DOHH2 (cell line): Measurements from ENCODE around the gene UBAC2.

Source experiments
- H3F3A ChIP-seq: fragments of 200-600 bp; sonication (generic), shearing (Covaris generic); 2 replicates; pipeline ENCODE4 v1.6.0; 2016; ENCODE audit warnings: antibody characterized with exemption, mild to moderate bottlenecking; ENCODE audit not compliant: control insufficient read depth, insufficient read depth
- H3K27ac ChIP-seq: fragments of 200-600 bp; sonication (generic); 2 replicates; pipeline ENCODE4 v1.5.1; 2014; ENCODE audit warnings: low read depth, mild to moderate bottlenecking, low read length, moderate library complexity
- H3K27me3 ChIP-seq: fragments of 200-600 bp; sonication (generic); 2 replicates; pipeline ENCODE4 v1.6.1; 2014; ENCODE audit warnings: mild to moderate bottlenecking, low read length, mixed read lengths; ENCODE audit not compliant: control insufficient read depth
- H3K36me3 ChIP-seq: fragments of 200-600 bp; sonication (generic); 2 replicates; pipeline ENCODE4 v1.6.1; 2014; ENCODE audit warnings: mild to moderate bottlenecking, low read length, moderate library complexity, mixed read lengths; ENCODE audit not compliant: control insufficient read depth
- H3K4me1 ChIP-seq: fragments of 200-600 bp; sonication (generic); 2 replicates; pipeline ENCODE4 v1.6.1; 2014; ENCODE audit warnings: mild to moderate bottlenecking, low read length, mixed read lengths; ENCODE audit not compliant: control insufficient read depth
- H3K4me2 ChIP-seq: fragments of 200-600 bp; sonication (generic); 2 replicates; pipeline ENCODE4 v1.6.0; 2014; ENCODE audit warnings: mild to moderate bottlenecking, low read length, moderate library complexity
- H3K4me3 ChIP-seq: fragments of 200-600 bp; sonication (generic); 2 replicates; pipeline ENCODE4 v1.5.1; 2014; ENCODE audit warnings: mild to moderate bottlenecking, low read length, mixed read lengths
- H3K79me2 ChIP-seq: fragments of 200-600 bp; sonication (generic); 2 replicates; pipeline ENCODE4 v1.6.1; 2014; ENCODE audit warnings: mild to moderate bottlenecking, low read length, mixed read lengths; ENCODE audit not compliant: control insufficient read depth
- H3K9me2 ChIP-seq: fragments of 200-600 bp; sonication (generic); replicated peaks from 2 replicates; pipeline ENCODE4 v1.6.1; 2014; ENCODE audit warnings: mild to moderate bottlenecking, low read length, mixed read lengths; ENCODE audit not compliant: control insufficient read depth
- H3K9me3 ChIP-seq: fragments of 200-600 bp; sonication (generic); 2 replicates; pipeline ENCODE4 v1.6.1; 2014; ENCODE audit warnings: antibody characterized with exemption, low read length, mixed read lengths; ENCODE audit not compliant: control insufficient read depth, insufficient read depth
- H4K20me1 ChIP-seq: fragments of 200-600 bp; sonication (generic); 2 replicates; pipeline ENCODE4 v1.6.0; 2014; ENCODE audit warnings: low read depth, mild to moderate bottlenecking, antibody characterized with exemption, low read length, moderate library complexity; ENCODE audit not compliant: control insufficient read depth, insufficient read depth
- CTCF ChIP-seq: fragments of 200-600 bp; sonication (generic); IDR thresholded peaks from one replicate; pipeline ENCODE4 v1.5.1; 2014; ENCODE audit warnings: antibody characterized with exemption, mild to moderate bottlenecking, low read depth, low read length; ENCODE audit not compliant: poor library complexity, severe bottlenecking
- EZH2phosphoT487 ChIP-seq: fragments of 200-600 bp; sonication (generic); IDR thresholded peaks from 2 replicates; pipeline ENCODE4 v1.6.1; 2017; ENCODE audit warnings: borderline replicate concordance, mild to moderate bottlenecking, antibody characterized with exemption, low read length, moderate library complexity, mixed read lengths

UBAC2 gene

GRCh38 chr13:99278200-99278599 lies 77.5 kb downstream of the UBAC2 start:
- Histone ChIP-seq H3K4me2 (no peak overlapping the region), H3K4me1 (peaks cover 32% of the 10 kb centered on the region), H4K20me1 (peaks cover 46% of the 10 kb centered on the region), H3K9me3 (no peaks in the 10 kb centered on the region), H3K4me3 (no peak overlapping the region), H3K79me2 (no peaks in the 10 kb centered on the region), H3K9me2 (no peaks in the 10 kb centered on the region), H3K36me3 (peaks cover 16% of the 10 kb centered on the region), H3K27ac (no peak overlapping the region), H3F3A (peaks cover 15% of the 10 kb centered on the region), H3K27me3 (no peaks in the 10 kb centered on the region)
- no peak for TF ChIP-seq EZH2phosphoT487
- no peak for TF ChIP-seq CTCF

GRCh38 chr13:99278843-99279242 lies 78.2 kb downstream of the UBAC2 start:
- Histone ChIP-seq H3F3A (peaks cover 15% of the 10 kb centered on the region), H3K4me3 (no peak overlapping the region), H3K27me3 (no peaks in the 10 kb centered on the region), H3K9me3 (no peaks in the 10 kb centered on the region), H3K4me1 (peaks cover 33% of the 10 kb centered on the region), H3K79me2 (no peaks in the 10 kb centered on the region), H3K27ac (no peak overlapping the region), H3K9me2 (no peaks in the 10 kb centered on the region), H4K20me1 (peaks cover 47% of the 10 kb centered on the region), H3K36me3 (peaks cover 16% of the 10 kb centered on the region), H3K4me2 (no peak overlapping the region)
- no peak for TF ChIP-seq CTCF
- TF ChIP-seq EZH2phosphoT487, result no peak

- H3K4me2 ChIP-seq, result no peak overlapping the region
- peaks cover 52% of the 10 kb centered on the region for H4K20me1 ChIP-seq
- no peaks in the 10 kb centered on the region for H3K9me3 ChIP-seq
- no peaks in the 10 kb centered on the region for H3K27me3 ChIP-seq
- peaks cover 16% of the 10 kb centered on the region for H3K36me3 ChIP-seq
- peaks cover 15% of the 10 kb centered on the region for H3F3A ChIP-seq
- no peaks in the 10 kb centered on the region for H3K9me2 ChIP-seq
- no peaks in the 10 kb centered on the region for H3K79me2 ChIP-seq
- peaks cover 33% of the 10 kb centered on the region for H3K4me1 ChIP-seq
- no peak overlapping the region for H3K27ac ChIP-seq
- no peak overlapping the region for H3K4me3 ChIP-seq
- TF ChIP-seq EZH2phosphoT487 (no peak), CTCF (no peak)
These were observed 79.0 kb downstream of the UBAC2 start for GRCh38 chr13:99279637-99280036.

- no peak overlapping the region for H3K27ac ChIP-seq
- H3K4me1 ChIP-seq, result peaks cover 33% of the 10 kb centered on the region
- no peaks in the 10 kb centered on the region for H3K79me2 ChIP-seq
- H3K4me2 ChIP-seq, result no peak overlapping the region
- peaks cover 54% of the 10 kb centered on the region for H4K20me1 ChIP-seq
- peaks cover 12% of the 10 kb centered on the region for H3K36me3 ChIP-seq
- TF ChIP-seq EZH2phosphoT487, result no peak
- TF ChIP-seq CTCF, result no peak
- H3K9me2 ChIP-seq, result no peaks in the 10 kb centered on the region
- H3K27me3 ChIP-seq, result no peaks in the 10 kb centered on the region
- peaks cover 15% of the 10 kb centered on the region for H3F3A ChIP-seq
- H3K9me3 ChIP-seq, result no peaks in the 10 kb centered on the region
- no peak overlapping the region for H3K4me3 ChIP-seq
These were observed 79.5 kb downstream of the UBAC2 start for GRCh38 chr13:99280166-99280565.
